ENCODE data around the gene KIAA0930.

DNA sequence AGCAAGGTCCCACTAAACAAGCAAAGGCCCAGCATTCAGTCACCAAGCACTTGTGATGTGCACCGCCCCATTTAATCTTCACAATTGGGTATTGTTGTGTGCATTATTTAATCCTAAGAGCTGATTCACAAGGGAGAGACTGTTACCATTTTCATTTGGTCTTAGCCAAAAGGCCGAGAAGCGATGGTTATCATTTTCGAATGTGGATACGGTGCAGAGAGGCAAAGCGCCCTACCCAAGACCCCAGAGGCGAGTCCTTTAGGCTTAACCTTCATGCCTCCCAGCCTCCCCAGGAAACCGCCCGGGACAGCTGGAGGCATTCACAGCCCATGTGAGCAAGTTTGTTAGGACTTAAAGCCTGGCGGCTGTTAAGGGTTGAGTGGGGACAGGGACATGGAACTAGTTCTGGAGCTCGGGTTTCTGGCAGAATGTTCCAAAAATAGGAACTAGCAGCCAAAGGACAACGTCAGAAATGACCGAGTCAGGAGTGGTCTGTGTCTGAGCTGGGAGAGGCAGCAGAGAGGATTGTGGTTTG lies 31.0 kb upstream of the KIAA0930 start:
- TF ChIP-seq POLR2A (IDR thresholded peaks at IDR 0.05; ENCODE audit: low read depth, low read length) (no peak), PAX5 (IDR thresholded peaks at IDR 0.05; ENCODE audit: insufficient read depth, low read length, severe bottlenecking) (no peak), POLR2AphosphoS5 (IDR thresholded peaks at IDR 0.05; ENCODE audit: low read depth, low read length) (no peak)
